NCI-H524 treated with DMSO at 0.1 percent for 48 hours (cell line): Measurements from ENCODE around the gene AGAP3.
A peak's percentile ranks its signal among the peaks of the same experiment; 100 is the strongest.

Experiments used
- DNase-seq: peaks from one replicate; lab custom pipeline; 2025; lab: John Stamatoyannopoulos, UW

Gene AGAP3

DNA sequence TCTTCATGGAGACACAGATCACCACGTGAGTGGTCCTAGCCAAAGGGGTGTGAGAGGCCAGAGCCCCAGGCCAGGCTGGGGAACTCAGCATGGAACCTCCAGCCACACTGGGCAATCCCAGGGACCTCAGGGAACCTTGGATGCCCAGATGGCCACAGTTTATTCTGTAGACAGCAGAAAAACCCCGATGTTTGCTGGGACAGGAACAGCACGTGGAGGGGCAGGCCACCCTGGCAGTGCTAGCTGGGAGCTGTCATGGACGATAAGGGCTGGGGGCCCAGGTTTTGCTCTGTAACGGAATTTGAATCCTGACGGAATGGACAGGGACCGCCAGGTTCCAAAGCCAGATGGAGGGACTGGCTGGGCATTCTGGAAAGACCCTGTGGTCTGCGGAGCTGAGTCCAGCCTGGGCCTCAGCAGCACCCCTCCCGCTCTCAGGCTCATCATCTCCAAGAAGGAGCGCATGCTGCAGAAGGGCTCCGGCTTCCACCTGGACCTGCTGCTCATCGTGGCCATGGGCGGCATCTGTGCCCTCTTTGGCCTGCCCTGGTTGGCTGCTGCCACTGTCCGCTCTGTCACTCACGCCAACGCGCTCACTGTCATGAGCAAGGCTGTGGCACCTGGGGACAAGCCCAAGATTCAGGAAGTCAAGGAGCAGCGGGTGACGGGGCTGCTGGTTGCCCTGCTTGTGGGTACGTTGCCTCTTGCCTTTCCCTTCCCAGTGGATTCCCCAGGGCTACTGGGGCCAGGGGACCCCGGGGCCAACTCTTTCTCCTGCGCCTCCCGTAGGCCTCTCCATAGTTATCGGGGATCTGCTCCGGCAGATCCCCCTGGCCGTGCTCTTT lies 11.2 kb upstream of the AGAP3 start:
- no peak for DNase-seq

DNA sequence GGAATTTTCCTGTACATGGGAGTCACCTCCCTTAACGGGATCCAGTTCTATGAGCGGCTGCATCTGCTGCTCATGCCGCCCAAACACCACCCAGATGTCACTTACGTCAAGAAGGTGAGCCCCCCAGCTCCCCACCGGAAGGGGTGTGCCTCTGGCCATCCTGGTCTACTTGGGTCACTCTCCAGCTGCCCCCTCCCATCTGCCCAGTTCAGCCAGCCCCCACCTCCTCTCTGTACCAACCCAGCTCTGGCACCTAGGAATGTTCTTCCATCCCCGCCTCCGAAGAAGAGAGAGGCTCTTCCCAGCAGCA lies 10.7 kb upstream of the AGAP3 start:
- no peak for DNase-seq

- DNase-seq = no peak
These were observed 10.3 kb upstream of the AGAP3 start for GRCh38 chr7:151075978-151076426.

GRCh38 chr7:151076863-151077704 lies 9.2 kb upstream of the AGAP3 start:
- DNase-seq = no peak

DNA sequence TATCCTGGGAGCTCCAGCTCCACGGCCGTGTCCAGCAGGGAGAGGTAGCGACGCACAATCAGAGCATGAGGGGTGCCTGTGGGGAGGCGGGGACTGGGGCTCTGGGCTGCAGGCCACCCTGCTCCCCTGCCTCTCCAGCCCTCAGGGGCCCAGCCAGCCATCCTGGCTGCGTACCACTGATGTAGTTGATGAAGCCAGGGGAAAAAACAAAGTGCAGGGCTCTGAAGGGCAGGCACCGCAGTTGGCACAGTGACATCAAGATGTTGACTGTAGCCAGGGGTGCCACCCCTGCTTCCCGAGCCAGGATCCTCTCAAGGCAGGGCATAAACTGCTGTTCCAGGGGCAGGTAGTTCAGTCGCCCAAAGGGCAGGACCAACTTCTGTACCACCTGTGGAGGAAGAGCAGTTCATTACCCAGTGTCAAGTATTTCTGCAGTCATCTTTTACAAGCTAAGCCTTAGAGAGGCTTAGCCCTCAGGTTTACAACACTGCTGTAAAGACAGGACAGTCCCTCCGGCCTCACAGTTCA lies 8.5 kb upstream of the AGAP3 start:
- no peak for DNase-seq

GRCh38 chr7:151078233-151079040 lies 7.8 kb upstream of the AGAP3 start:
- no peak for DNase-seq

DNA sequence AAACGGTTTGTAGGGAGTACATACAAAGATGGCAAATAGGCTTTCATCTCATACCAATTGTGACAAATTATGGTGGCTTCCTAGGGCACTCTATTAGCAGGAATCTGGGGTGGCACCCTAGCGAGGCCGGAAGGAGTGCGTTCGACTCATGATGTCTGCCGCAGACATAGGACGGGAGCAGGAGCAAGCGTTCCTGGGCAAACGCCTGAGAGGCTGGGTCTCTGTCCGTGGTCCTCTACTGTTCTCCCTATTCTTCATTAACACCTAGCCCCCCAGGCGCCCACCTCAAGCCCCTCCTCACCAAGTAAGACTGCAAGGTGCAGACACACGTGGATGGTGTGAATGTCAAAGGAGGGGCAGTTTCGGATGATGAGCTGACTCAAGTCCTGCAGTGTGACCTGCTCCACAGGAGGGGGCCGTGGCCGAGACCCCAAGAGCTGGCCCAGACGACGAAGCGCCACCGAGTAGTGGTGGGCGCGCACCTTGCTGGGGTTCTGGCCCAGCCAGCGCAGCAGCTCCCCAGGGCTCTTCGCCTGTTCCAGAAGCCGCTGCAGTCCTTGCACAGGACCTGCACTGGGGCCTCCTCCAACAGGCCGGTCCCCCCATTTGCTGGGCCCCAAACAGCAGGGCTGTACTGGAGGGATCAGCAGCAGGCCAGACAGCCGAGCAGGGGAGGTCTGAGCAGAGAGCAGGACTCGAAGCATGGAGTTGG lies 6.9 kb upstream of the AGAP3 start:
- DNase-seq = no peak

- no peak for DNase-seq
These were observed 6.2 kb upstream of the AGAP3 start for GRCh38 chr7:151080067-151080521.

DNA sequence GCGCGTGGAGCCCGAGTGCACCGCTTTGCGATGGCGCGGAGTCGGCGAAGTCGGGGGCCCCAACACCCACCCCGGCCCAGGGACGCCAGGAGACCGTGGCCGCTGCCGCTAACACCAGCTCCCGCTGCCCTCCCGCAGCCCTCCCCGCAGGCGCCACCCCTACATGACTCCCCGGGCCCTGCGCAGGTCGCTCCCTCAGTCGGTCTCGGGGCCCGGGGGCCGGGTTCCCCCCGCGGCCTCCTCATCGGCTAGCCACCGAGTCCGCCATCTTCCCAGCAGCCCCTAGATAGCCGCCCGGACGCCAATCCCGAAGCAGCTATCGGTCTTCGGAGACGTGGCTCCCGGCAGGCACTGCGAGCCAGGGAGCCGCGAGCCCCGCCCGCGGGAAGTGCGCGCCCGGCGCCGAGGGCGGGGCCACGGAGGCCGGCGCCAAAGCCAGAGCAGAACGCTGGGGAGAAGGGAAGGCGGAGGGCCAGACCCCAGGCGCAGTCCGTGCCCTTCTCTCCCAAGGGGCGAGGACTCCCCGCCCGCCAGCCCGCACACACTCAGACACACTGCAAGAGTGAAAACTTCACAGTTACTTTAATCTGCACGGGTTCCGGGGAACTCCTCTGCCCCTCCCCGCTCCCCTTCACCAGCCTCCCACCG lies 5.6 kb upstream of the AGAP3 start, which contains the start of gene FASTK:
FASTK (minus strand) TSS at position 288 of the 648 bp plus-strand sequence; CDS start at position 245, 43 bp downstream.
- peak; percentile 26 for DNase-seq

- DNase-seq = no peak
These were observed 4.8 kb upstream of the AGAP3 start for GRCh38 chr7:151081170-151082101.

DNA sequence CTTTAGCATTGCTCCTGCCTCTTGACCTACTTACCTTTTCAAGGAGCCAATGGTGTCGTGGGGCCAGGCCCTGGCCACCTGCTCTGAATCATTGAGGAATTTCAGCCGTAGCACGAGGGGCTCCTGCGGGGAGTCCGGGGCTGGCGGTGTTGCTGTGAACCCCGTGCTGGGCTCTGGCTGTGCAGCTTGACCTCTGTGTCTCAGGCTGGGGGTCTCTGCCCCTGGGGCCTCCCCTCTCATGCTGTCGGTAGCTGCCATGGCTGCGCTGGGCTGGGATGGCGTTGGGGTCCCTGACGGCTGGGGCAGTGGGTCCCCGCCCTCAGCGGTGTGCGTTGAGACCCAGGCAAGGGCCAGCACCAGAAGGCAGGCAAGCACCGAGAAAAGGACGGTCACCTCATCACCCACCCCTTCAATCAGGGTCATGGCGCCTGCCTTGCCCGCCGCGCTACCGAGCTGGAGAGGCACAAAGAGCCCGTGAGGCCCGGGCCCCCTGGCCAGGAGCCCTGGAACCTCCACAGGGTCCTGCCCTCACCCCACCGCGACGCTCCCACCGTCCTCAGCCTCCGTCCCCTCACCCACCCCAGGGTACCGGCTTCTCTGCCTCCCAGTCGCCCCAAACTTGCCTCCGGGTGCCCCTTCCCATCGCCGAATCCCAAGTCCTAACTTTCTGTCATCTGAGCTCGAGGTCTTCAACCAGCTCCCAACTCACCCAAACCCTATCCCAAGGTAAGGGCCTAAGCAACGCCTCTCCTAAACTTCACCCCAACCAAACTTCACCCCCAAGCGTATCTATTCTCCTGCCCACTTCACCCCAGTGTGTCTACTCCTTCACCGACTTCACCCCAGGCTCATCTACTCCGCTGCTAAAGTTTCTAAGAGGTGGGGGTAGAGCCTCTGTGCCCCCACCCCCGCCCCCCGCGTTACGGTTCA lies 3.9 kb upstream of the AGAP3 start:
- no peak for DNase-seq

- no peak for DNase-seq
These were observed 3.0 kb upstream of the AGAP3 start, which contains the start of gene TMUB1 for GRCh38 chr7:151083071-151083823. TSS of gene TMUB1 (minus strand) at chr7:151083493. CDS start at chr7:151082563, 930 bp downstream.

DNA sequence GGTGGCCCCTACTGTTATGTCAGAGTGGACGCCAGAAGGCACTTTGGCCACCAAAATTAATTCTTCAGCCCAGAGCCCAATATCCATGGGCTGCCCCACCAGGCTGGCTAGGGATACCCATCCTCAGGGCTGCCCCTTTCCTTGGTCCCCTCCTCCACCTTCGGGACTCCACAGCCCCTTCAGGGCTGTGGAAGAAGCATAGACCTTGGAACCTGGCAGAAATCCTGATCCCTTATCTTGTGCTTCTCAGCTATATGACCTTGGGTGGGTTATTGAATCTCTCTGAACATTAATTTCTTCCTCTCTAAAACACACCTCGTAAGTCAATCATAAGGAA lies 2.5 kb upstream of the AGAP3 start:
- no peak for DNase-seq

DNA sequence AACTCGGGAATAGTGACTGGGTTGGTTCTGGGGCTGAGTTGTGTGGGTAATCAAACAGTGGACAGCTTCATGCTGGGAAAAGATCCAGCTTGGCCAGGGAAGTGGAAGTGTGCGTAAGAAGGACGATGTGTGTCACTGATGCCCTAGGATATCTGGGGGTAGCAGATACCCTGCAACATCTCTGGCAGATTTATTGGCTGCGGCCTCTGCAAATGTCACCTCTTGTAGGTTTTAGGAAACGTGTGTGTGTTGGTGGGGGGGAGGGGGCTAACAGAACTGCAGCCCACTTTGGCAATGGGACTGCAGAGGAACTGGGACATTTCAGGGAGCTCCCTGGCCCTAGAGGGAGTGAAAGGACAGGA lies 965 bp upstream of the AGAP3 start:
- no peak for DNase-seq

GRCh38 chr7:151086802-151087244 lies 548 bp downstream of the AGAP3 start:
- no peak for DNase-seq

GRCh38 chr7:151087245-151088018 lies 1.2 kb downstream of the AGAP3 start:
- DNase-seq = peak; percentile 46
